GM13977 (cell line): ENCODE data around the gene TRPM4.

ENCODE experiments used
- DNase-seq: peaks from one replicate; pipeline ENCODE4 v3.0.0; 2012; ENCODE audit warnings: low spot score
- in situ Hi-C: fragments of 300-500 bp; cut with MboI; formaldehyde crosslinking; loops from one replicate; pipeline ENCODE4 v1.12.0; 2022; ENCODE audit warnings: low sequenced_read_pairs, low pct_unique_long_range_greater_than_20kb, mixed read lengths, inconsistent platforms; ENCODE audit not compliant: unreplicated experiment
- TF ChIP-seq, protein P1 (sequence below): IDR thresholded peaks from 2 replicates; pipeline ENCODE4 v1.5.1; 2012; ENCODE audit warnings: mild to moderate bottlenecking, control low read depth; ENCODE audit not compliant: insufficient read depth; ENCODE audit errors: extremely low read depth, missing control alignments

Gene TRPM4

DNA sequence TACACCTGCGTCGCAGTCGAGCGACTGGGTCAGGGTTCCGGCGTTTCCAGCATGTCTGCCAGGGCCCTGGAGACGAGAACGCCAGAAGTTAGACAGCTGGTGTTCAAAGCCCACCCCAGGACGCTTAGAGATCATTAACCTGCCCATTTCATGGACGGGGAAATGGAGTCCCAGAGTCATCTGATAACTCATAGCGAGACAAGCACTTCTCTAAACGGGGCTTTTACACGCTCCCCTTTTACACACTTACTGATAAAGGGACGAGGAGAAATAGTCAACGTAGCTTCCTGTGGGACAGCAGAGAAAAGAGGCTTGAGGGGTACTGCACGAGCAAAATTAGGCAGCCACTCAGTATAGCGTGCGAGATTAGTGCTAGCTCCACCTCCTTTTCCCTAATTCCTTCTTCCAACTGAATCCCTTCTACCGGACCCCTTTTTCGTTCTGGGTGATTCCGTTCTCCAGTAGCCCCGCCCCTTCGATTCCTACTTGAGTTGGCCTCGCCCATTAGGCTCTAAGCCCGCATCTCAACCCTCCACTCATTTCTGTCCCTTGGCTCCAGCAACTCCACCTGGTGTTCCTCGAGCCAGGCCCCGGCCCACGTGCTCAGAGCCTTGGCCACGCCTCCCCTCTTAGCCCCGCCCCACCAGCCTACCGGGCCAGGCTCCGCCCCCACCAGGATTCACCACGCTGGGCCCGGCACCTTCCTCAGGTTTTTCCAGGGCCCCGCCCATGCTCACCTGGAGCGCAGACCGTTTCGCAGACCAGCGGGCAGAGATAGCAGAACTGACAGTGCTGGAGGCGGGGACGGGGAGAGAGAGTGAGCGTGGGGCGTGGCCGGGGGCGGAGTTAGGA is 6.1 kb upstream of the TRPM4 start:
- TF ChIP-seq, protein P1, sequence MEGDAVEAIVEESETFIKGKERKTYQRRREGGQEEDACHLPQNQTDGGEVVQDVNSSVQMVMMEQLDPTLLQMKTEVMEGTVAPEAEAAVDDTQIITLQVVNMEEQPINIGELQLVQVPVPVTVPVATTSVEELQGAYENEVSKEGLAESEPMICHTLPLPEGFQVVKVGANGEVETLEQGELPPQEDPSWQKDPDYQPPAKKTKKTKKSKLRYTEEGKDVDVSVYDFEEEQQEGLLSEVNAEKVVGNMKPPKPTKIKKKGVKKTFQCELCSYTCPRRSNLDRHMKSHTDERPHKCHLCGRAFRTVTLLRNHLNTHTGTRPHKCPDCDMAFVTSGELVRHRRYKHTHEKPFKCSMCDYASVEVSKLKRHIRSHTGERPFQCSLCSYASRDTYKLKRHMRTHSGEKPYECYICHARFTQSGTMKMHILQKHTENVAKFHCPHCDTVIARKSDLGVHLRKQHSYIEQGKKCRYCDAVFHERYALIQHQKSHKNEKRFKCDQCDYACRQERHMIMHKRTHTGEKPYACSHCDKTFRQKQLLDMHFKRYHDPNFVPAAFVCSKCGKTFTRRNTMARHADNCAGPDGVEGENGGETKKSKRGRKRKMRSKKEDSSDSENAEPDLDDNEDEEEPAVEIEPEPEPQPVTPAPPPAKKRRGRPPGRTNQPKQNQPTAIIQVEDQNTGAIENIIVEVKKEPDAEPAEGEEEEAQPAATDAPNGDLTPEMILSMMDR, result no peak

DNA sequence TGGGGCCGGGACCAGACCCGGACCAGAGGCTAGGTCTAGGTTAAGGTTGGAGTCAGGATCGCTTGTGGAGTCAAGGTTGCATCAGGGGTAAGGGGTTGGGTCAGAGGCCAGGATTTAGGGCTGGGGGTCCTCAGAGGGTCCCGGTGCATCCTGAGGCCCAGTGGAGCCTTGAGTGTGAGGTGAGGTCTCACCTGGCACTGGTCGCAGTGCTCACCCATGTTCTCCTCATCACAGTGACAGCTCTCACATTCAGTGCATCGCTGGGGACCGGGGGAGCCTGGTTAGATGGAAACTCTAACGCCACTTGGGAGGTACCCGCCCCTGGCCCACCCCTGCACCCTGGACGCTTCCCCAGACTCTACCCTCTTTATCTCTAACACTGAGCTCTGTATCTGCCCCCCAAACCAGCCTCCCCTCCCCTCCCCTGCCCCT is 5.5 kb upstream of the TRPM4 start:
- TF ChIP-seq, protein P1, result no peak
- in situ Hi-C loops, result no loop called here
- DNase-seq, result no peak

More for the DNA sequence above, 6.1 kb upstream of the TRPM4 start:
- no peak for DNase-seq
- in situ Hi-C loops, result no loop called here

DNA sequence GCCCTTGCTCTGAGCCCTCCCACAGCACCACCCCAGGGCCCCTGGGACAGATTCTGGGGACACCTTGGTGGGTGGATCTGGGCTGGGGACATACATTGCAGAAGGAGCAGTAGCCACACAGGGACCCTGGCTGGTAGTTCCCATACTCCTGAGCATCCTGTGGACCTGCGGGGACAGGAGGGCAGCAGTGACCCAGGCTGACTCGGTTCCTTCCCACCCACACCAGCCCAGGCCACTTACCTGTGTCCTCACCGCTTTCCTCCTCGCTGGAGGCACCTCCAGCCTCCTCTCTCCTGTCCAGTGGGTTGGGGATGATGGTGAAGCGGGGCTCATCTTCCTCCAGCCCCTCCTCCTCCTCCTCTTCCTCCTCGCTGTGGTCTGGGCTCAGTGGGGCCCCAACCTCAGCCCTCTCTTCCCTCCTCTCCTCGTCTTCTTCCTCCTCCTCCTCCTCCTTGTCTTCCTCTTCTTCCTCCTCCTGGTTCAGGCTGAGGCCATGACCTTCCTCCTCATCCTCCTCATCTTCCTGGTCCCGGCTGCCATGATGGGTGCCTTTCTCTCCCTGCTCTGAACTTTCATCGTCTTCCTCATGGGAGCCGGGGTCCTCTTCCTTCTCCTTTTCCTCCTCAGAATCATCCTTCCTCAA is 4.3 kb upstream of the TRPM4 start:
- in situ Hi-C loops, result no loop called here
- TF ChIP-seq, protein P1, result no peak
- DNase-seq, result no peak

DNA sequence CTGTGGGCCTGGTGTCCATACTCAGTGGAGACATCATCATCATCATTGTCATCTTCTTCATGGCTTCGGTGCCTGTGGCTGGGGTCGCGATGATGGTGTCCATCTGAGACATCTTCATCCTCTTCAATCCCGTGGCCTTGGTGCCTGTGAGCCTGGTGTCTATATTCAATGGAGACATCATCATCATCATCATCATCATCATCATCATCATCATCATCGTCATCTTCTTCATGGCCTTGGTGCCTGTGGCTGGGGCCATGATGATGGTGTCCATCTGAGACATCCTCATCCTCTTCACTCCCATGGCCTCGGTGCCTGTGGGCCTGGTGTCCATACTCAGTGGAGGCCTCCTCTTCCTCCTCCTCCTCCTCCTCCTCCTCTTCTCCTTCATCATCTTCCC is 3.3 kb upstream of the TRPM4 start:
- DNase-seq, result no peak
- in situ Hi-C loops, result no loop called here
- TF ChIP-seq, protein P1, result no peak

DNA sequence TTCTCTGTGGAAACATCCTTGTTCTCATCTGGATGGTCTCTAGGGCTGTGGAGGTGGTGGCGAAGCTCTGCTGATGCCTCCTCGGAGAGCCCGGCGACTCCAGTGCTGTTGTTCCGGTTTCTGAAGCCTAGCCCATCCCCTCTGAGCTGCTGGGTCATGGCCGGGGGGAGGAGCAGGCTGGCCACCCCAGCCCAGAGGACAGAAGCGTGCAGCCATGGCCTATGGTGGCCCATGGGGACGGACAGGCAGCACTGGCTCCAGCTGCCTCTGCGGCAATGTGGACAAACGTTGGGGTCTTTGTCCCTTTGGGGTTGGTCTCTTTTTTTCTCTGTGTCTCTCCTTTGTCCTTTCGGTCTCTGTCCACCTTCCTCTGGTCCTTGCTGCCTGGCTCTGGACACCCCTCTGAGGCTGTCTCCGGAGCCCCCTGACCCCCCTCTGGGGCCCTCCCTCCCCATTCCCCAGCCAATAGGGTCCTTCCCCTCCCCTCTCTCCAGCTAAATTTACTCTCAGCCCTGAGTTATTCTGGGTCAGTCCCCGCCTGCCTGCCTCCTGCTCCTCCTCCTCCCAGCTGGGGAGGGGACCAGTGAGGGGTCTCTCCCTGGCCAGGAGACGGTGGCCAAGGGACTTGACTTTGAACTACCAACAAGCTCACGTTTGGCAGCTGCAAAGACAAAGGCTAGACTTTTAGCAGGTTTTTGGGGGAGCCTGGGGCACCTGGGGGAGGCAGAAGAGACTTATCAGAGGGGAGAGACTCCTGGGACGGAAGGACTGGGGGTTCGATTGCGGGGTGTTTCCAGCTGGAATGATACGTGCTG is 2.4 kb upstream of the TRPM4 start, which contains the start of gene HRC:
Gene HRC (minus strand): TSS at position 392 of the 815 bp plus-strand sequence. CDS start 159 bp downstream, at position 233.
- in situ Hi-C loops, result no loop called here
- TF ChIP-seq, protein P1, result no peak
- DNase-seq, result no peak

DNA sequence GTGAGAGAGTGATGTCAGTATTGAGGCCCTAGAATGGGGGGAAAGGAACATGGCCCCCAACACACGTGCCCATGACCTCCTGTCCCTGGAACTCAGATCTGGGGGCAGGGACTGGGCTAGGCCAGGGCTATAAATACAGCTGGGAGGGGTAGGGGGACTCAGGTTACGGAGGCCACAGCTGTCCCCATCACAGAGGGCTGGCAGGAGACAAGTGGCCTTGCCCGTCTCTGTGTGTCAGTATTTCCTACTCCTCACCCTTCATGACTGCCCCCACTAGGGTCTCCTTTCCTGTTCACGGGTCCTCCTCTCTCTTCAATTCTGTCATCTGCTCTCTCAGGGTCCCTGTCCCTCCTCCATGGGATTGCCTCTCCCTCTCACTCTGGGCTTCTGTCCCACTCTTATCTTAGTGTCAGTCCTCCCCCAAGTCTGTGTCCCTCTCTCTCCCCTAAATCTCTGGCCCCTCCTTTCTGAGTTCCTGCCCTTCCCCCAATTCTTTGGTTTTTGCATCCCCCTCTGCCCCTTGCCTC is 1.7 kb upstream of the TRPM4 start:
- TF ChIP-seq, protein P1, result no peak
- in situ Hi-C loops, result no loop called here

More for the DNA sequence above, 1.7 kb upstream of the TRPM4 start:
- DNase-seq, result no peak
